Stomach smooth muscle (tissue), 2 donors: Measurements from ENCODE around the gene ADAMTS12.

Source experiments
- H3K27ac ChIP-seq: one replicate; pipeline ENCODE4 v1.7.0; 2013; ENCODE audit warnings: mild to moderate bottlenecking, low read length, inconsistent platforms
- H3K27me3 ChIP-seq, 2 donors: one replicate each; pipeline ENCODE4 v1.7.0; 2013; ENCODE audit warnings: low read length in 2 of 2; ENCODE audit not compliant: insufficient read depth in 2 of 2, control insufficient read depth in 1 of 2
- H3K36me3 ChIP-seq, 2 donors: one replicate each; pipeline ENCODE4 v1.7.0; 2013; ENCODE audit warnings: low read length in 2 of 2; ENCODE audit not compliant: control insufficient read depth in 2 of 2, insufficient read depth in 2 of 2
- H3K4me1 ChIP-seq: one replicate; pipeline ENCODE4 v1.7.0; 2013; ENCODE audit warnings: low read length; ENCODE audit not compliant: control insufficient read depth, insufficient read depth
- H3K4me3 ChIP-seq, 2 donors: one replicate each; pipeline ENCODE4 v1.7.0; 2013; ENCODE audit warnings: low read length in 2 of 2
- H3K9ac ChIP-seq, 2 donors: one replicate each; pipeline ENCODE4 v1.7.0; 2013; ENCODE audit warnings: low read length in 2 of 2, mild to moderate bottlenecking in 1 of 2
- H3K9me3 ChIP-seq, 2 donors: one replicate each; pipeline ENCODE4 v1.7.0; 2013; ENCODE audit warnings: low read length in 2 of 2; ENCODE audit not compliant: control insufficient read depth in 2 of 2
- donor health status: healthy.
- donor health status: Pancreatic carcinoma.

Gene ADAMTS12

DNA sequence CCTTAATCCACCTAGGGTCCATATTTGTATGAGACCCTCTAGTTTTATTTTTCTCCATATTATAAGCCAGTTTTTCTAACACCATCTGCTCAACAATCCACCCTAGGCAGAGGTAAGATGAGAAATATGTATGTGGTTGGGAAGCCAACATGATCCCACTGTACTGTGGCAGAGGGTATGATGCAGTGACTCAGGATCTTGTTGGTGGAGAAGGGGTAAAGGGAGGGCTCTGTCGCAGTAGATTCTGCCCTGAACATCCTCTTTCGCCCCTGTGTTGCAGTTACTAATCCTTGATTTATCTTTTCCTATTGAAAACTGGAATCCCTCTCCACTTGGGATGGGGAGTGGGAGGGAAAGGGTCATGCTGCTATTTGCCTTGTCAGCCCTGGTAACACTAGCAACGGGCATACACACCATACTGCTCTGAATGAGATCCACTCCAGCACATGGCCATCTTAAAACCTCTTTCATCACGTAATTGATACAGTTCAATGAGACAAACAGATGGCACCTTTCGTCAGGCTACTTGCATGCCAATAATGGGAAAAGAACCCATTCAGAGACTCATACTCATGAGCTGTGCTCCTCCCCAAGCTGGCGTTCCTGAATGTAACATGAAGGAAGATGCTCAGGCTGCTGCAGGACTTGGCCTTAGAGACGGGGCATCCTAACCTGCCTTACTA, 63.0 kb downstream of the ADAMTS12 start:
- Histone ChIP-seq H3K27ac (no peak overlapping the region), H3K4me1 (no peaks in the 10 kb centered on the region), H3K9ac (no peak overlapping the region), H3K27me3 (no peaks in the 10 kb centered on the region), H3K9me3 (no peaks in the 10 kb centered on the region), H3K4me3 (no peak overlapping the region), H3K36me3 (no peaks in the 10 kb centered on the region)

DNA sequence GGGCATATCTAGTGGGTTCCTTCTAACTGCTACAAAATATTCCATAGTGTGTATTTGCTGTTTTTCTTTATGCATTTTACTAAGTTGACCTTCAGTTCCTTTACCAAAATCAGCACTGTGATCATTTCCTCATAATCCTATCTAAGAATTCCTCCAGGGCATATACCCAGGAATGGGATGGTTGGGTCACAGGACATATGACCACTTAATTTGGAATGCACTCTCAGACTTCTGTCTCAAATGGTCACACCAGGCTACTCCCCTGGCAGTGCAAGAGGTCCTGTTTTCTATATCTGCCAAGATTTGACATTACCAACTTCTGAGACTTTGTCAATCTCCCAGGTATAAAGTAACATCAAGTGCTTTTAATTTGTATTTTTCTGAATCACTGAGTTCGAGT, 63.9 kb downstream of the ADAMTS12 start:
- no peaks in the 10 kb centered on the region for H3K27me3 ChIP-seq
- H3K9me3 ChIP-seq, result no peaks in the 10 kb centered on the region
- no peak overlapping the region for H3K9ac ChIP-seq
- H3K27ac ChIP-seq, result no peak overlapping the region
- H3K36me3 ChIP-seq, result no peaks in the 10 kb centered on the region
- H3K4me3 ChIP-seq, result no peak overlapping the region
- H3K4me1 ChIP-seq, result no peaks in the 10 kb centered on the region

DNA sequence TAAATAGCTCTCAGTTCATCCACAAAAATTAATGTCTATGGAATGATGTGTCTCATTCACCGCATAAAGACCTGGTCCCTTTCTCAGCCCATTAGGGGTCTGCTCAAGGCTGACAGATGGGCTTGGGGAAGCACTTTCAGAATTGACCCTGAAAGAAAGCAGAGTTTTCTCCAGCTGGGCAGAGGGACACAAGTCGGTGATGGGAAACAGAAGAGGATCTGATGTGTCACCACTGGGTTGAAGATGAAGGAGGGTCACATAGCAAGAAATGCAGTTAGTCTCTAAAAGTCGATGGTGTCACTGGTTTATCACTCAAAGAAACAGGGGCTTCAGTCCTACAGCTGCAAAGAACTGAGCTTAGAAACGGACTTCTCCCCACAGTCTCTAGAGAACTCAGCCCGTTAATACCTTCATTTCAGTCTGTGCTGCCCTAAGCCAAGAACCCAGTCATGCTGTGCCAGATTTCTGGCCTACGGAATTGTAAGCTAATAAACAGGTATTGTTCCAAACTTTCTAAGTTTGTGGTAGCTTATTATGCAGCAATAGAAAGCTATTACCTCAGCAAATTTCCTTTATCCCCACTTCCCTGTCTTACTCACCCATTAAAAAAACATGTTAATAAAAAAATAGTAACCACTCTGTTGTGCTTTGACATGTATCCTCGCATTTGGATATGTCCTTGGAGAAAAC, 64.6 kb downstream of the ADAMTS12 start:
- H3K4me1 ChIP-seq, result no peaks in the 10 kb centered on the region
- H3K9ac ChIP-seq, result no peak overlapping the region

DNA sequence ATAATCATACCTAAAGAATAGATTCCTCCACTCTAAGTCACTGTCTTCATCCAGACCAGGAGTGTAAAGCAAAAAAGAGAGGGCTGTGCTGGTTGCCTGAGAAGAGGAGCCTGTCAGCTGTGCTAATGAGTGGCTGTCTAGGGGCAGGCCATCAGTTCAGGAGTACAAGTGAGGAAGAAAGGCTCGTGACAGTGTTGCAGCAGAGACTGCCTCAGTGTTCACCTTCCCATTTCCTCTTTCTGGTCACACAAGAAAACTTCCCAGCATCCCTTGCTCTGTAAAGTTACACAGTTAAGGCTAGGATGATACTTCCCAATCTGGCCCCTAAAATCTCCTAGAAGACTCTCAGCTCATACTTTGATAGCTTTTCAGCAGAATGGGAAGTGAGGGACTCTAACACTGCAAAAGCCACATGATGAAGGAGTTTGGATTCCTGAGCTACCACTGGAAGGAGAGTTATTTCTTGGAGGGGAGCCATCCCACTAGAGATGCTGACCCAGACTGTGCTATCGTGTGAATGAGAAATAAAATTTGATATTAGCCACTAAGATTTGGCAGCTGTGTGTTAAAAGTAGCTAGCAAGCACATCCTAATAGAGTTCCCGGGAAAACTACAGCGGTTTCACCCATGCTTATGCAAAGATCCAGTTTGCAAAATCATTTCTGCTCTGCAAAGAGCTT, 67.1 kb downstream of the ADAMTS12 start:
- Histone ChIP-seq H3K36me3 (no peaks in the 10 kb centered on the region), H3K9me3 (no peaks in the 10 kb centered on the region), H3K27ac (no peak overlapping the region), H3K27me3 (no peaks in the 10 kb centered on the region), H3K9ac (no peak overlapping the region), H3K4me1 (no peaks in the 10 kb centered on the region), H3K4me3 (no peak overlapping the region)

More for the DNA sequence above, 64.6 kb downstream of the ADAMTS12 start:
- Histone ChIP-seq H3K27me3 (no peaks in the 10 kb centered on the region), H3K27ac (no peak overlapping the region), H3K4me3 (no peak overlapping the region), H3K36me3 (no peaks in the 10 kb centered on the region), H3K9me3 (no peaks in the 10 kb centered on the region)

DNA sequence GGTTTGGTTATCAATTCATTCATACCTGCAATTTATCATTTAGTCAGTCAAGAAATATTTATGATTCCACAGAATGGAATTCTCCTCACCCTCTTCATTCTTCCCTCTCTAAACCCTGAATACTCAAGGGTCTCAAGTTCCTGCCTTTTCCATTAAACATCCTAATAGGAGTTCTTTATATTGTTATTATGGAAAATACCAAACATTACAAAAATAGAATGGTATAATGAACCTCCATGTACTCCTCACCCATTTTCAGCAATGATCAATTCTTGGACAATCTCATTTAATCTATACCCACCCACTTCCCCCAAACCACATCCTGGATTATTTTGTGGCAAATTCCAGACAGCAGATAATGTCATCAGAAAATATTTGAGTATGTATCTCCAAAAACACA, 74.5 kb downstream of the ADAMTS12 start:
- no peak overlapping the region for H3K9ac ChIP-seq
- H3K9me3 ChIP-seq, result no peaks in the 10 kb centered on the region
- H3K27ac ChIP-seq, result no peak overlapping the region
- no peaks in the 10 kb centered on the region for H3K27me3 ChIP-seq
- H3K4me3 ChIP-seq, result no peak overlapping the region
- H3K4me1 ChIP-seq, result no peaks in the 10 kb centered on the region
- H3K36me3 ChIP-seq, result no peaks in the 10 kb centered on the region

DNA sequence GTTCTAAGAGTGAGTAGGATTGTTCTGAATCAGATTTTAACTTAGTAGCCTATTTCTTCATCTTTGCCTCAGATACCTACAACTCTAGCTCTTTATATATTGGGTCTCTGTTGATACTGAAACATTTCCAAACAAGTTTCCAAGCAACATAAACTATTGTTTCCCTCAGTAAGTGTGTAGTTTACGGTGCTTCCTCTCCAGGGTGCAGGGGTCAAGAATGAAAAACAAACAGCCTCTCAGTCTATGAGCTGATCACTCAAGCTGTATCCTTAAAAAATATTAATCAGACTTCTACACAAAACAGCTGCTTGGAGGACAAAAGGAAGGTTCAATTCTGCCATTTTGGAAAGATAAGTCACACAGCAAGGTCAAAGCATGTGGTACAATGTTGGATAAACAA, 75.0 kb downstream of the ADAMTS12 start:
- Histone ChIP-seq H3K4me1 (no peaks in the 10 kb centered on the region), H3K9me3 (no peaks in the 10 kb centered on the region), H3K4me3 (no peak overlapping the region), H3K27ac (no peak overlapping the region), H3K9ac (no peak overlapping the region), H3K36me3 (no peaks in the 10 kb centered on the region), H3K27me3 (no peaks in the 10 kb centered on the region)

DNA sequence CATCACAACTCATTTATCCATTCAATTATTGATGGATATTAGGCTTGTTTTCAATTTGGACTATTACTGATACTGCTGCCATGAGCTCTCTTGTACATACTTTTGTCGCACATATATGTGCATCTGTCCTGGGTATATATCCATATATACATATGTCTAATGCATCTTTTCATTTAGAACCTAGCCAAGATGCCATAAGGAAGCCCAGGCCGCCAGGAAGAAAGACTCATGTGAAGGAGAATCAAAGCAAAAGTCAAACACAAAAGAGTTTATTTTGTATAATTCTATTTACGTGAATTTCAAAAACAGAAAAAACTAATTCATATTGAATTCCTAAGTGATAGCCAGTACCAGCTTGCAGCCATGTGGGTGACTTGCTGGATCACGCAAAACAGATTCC, 79.0 kb downstream of the ADAMTS12 start:
- Histone ChIP-seq H3K36me3 (no peaks in the 10 kb centered on the region), H3K27me3 (no peaks in the 10 kb centered on the region), H3K9me3 (no peaks in the 10 kb centered on the region), H3K4me3 (no peak overlapping the region), H3K27ac (no peak overlapping the region), H3K4me1 (no peaks in the 10 kb centered on the region), H3K9ac (no peak overlapping the region)

DNA sequence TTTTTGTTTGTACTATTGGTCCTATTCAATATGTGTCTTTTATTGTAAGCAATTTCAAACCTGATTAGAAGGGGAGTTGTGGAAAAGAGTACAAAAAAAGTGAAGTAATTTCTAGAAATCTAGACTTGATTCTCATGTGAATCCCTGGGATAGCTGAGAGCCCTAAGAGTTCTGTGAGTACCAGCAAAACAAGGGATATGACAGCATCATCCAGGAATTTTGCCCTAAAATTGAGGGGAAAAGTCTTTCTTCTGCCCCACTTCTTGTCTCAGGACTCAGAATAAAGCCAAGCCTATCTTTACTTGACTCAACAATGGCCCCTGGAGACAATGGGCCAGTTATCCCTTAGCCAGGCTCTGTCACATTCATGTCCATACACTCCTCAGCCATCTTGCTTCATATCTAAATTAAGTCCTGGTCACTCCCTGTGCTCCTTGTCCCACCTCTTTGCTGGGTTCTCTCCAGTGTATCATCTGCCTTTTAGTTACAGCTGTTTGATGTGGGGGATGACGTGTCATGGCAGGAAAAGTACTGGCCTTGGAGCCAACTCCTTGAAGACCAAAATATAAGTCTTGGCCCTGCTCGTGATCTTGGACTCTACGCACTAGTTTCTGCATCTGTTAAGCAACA, 81.2 kb downstream of the ADAMTS12 start:
- H3K9me3 ChIP-seq, result no peaks in the 10 kb centered on the region
- H3K4me3 ChIP-seq, result no peak overlapping the region
- H3K27ac ChIP-seq, result no peak overlapping the region
- H3K9ac ChIP-seq, result no peak overlapping the region
- H3K4me1 ChIP-seq, result no peaks in the 10 kb centered on the region
- no peaks in the 10 kb centered on the region for H3K27me3 ChIP-seq
- no peaks in the 10 kb centered on the region for H3K36me3 ChIP-seq

DNA sequence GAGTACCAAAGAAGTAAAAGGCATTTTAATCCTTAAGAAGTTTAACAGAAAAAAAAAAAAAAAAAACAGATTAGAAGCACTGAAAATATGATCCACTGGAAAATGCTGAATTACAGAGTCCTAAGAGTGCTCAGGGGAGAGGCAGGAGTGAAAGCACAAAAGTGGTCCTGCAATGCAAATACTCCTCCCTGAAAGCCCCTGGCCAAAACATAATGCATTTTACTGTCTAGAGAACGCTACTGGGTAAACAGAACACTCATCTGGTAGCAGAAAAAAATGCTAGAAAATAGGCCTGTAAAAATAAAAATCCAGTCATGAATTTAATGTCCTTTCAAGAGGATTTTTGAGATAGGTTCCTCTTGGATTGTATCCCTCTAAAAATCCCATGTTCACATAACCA, 81.9 kb downstream of the ADAMTS12 start:
- no peaks in the 10 kb centered on the region for H3K27me3 ChIP-seq
- H3K4me3 ChIP-seq, result no peak overlapping the region
- no peak overlapping the region for H3K9ac ChIP-seq
- no peak overlapping the region for H3K27ac ChIP-seq
- no peaks in the 10 kb centered on the region for H3K9me3 ChIP-seq
- no peaks in the 10 kb centered on the region for H3K4me1 ChIP-seq
- no peaks in the 10 kb centered on the region for H3K36me3 ChIP-seq

DNA sequence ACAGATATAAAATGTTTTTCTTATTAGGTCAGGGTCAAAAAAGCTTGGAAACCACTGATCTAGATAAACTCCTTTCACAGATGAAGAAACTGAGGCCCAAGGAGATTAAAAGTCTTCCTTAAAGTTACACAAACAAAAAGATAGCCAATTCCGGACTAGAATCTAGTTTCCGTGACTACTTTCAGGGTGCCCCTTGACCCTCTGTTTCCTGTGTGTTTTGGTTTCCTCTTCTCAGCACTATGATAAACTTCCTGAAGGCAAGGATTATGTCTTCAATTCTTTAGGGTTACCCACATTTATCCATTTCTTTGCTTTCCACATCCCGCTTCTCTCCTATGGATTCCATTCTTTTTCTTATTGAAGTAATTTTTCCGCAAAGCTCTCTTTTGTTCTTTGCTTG, 83.1 kb downstream of the ADAMTS12 start:
- H3K9me3 ChIP-seq, result no peaks in the 10 kb centered on the region
- no peak overlapping the region for H3K9ac ChIP-seq
- H3K36me3 ChIP-seq, result no peaks in the 10 kb centered on the region
- no peak overlapping the region for H3K4me3 ChIP-seq
- no peaks in the 10 kb centered on the region for H3K4me1 ChIP-seq
- no peaks in the 10 kb centered on the region for H3K27me3 ChIP-seq
- H3K27ac ChIP-seq, result no peak overlapping the region
